Measurements from ENCODE around the gene C1orf74.
"Not testable (repeated sequence)": the region's sequence is repeated elsewhere in the genome, so short reads cannot be mapped to it uniquely, and the experiment has no call there.

Gene C1orf74

GRCh38 chr1:209797978-209798639 lies 13.8 kb upstream of the C1orf74 start:
- H3K27me3 ChIP-seq (ENCODE audit: insufficient read depth, poor library complexity, severe bottlenecking): no peaks in the 10 kb centered on the region
- no peak overlapping the region for H3K4me3 ChIP-seq (replicated peaks; ENCODE audit: insufficient read depth, low read length)
- DNase-seq (ENCODE audit: low read depth in 1 of 2, low spot score in 1 of 2): peak in 1 of 2 experiments; percentile 33
- peak; percentile 12 for TF ChIP-seq CTCF (IDR thresholded peaks at IDR 0.05; ENCODE audit: insufficient read depth, low read length)
- no peak for TF ChIP-seq GABPA (IDR thresholded peaks at IDR 0.05; ENCODE audit: low read depth)
- TF ChIP-seq SPI1 (IDR thresholded peaks at IDR 0.05; ENCODE audit: borderline replicate concordance, low read depth): peak; percentile 86
- no peak for TF ChIP-seq REST (IDR thresholded peaks at IDR 0.05; ENCODE audit: insufficient replicate concordance, low read depth)
- no peak for TF ChIP-seq POLR2AphosphoS5 (IDR thresholded peaks at IDR 0.05; ENCODE audit: low read depth)
- H3K27ac ChIP-seq (replicated peaks): no peak overlapping the region

GRCh38 chr1:209793711-209794110 lies 9.4 kb upstream of the C1orf74 start:
- H3K4me3 ChIP-seq (replicated peaks; ENCODE audit: insufficient read depth, low read length); DNase-seq (ENCODE audit: low read depth in 1 of 2, low spot score in 1 of 2); H3K27ac ChIP-seq (replicated peaks); H3K27me3 ChIP-seq (ENCODE audit: insufficient read depth, poor library complexity, severe bottlenecking): not testable (repeated sequence)

- no peak for DNase-seq (ENCODE audit: low read depth in 1 of 2, low spot score in 1 of 2)
- Histone ChIP-seq H3K27me3 (ENCODE audit: insufficient read depth, poor library complexity, severe bottlenecking) (no peaks in the 10 kb centered on the region), H3K27ac (replicated peaks) (no peak overlapping the region), H3K4me3 (replicated peaks; ENCODE audit: insufficient read depth, low read length) (no peak overlapping the region)
- TF ChIP-seq POLR2AphosphoS5 (IDR thresholded peaks at IDR 0.05; ENCODE audit: low read depth) (no peak), SPI1 (IDR thresholded peaks at IDR 0.05; ENCODE audit: borderline replicate concordance, low read depth) (no peak)
These were observed 7.6 kb upstream of the C1orf74 start for GRCh38 chr1:209791920-209792319.

GRCh38 chr1:209790286-209791193 lies 6.2 kb upstream of the C1orf74 start:
- DNase-seq (ENCODE audit: low read depth in 1 of 2, low spot score in 1 of 2): no peak
- Histone ChIP-seq H3K27ac (replicated peaks) (no peak overlapping the region), H3K27me3 (ENCODE audit: insufficient read depth, poor library complexity, severe bottlenecking) (no peaks in the 10 kb centered on the region), H3K4me3 (replicated peaks; ENCODE audit: insufficient read depth, low read length) (no peak overlapping the region)
- TF ChIP-seq SPI1 (IDR thresholded peaks at IDR 0.05; ENCODE audit: borderline replicate concordance, low read depth) (no peak), CTCF (IDR thresholded peaks at IDR 0.05; ENCODE audit: insufficient read depth, low read length) (no peak), POLR2AphosphoS5 (IDR thresholded peaks at IDR 0.05; ENCODE audit: low read depth) (no peak), REST (IDR thresholded peaks at IDR 0.05; ENCODE audit: insufficient replicate concordance, low read depth) (no peak), GABPA (IDR thresholded peaks at IDR 0.05; ENCODE audit: low read depth) (no peak)

All from HL-60 (cell line).